Left ventricle myocardium inferior (tissue), 1 donor: ENCODE data around the gene CHFR. TPM values are rescaled to one million over a fixed set of nuclear protein-coding genes. Genes with fewer than 3 reads are reported as not detected.

ENCODE experiments used
- DNase-seq: peaks from one replicate; pipeline ENCODE4 v3.0.0-alpha.2; 2020
- H3K27ac ChIP-seq: fragments of 200-600 bp; replicated peaks from 2 replicates; pipeline ENCODE4 v1.8.0; 2021
- H3K27me3 ChIP-seq: fragments of 200-600 bp; 2 replicates; pipeline ENCODE4 v1.8.0; 2021; ENCODE audit warnings: low read depth
- H3K36me3 ChIP-seq: fragments of 200-600 bp; 2 replicates; pipeline ENCODE4 v1.8.0; 2021
- H3K4me1 ChIP-seq: fragments of 200-600 bp; 2 replicates; pipeline ENCODE4 v1.8.0; 2021
- H3K4me3 ChIP-seq: fragments of 200-600 bp; 2 replicates; pipeline ENCODE4 v1.8.0; 2021; ENCODE audit warnings: mild to moderate bottlenecking, moderate library complexity
- H3K9me3 ChIP-seq: fragments of 200-600 bp; replicated peaks from 2 replicates; pipeline ENCODE4 v1.8.0; 2021
- CTCF ChIP-seq: fragments of 200-600 bp; IDR thresholded peaks from 2 replicates; pipeline ENCODE4 v1.8.0; 2021; ENCODE audit warnings: antibody characterized with exemption, mild to moderate bottlenecking, borderline replicate concordance
- intact Hi-C: fragments of 100-400 bp; cut with micrococcal nuclease; formaldehyde crosslinking; loops from one replicate; pipeline ENCODE4 v1.11.0; 2022
- total RNA-seq: library from RNA; stranded (reverse); fragmentation: NEBNext Ultra II Directional; extraction: Animal tissue kit (Norgen Biotek cat#: 25700); gene quantifications from one replicate; pipeline ENCODE4 v1.2.1, GENCODE V29; 2021
- donor health status: DM: no; HTN: yes; CAD: no; lungs with severe emphysema.

Gene CHFR
- total RNA-seq, 1 donor from 2014 or later: 14.4 TPM

- TF ChIP-seq CTCF: no peak
- intact Hi-C loops: no loop called here
Observed at GRCh38 chr12:132835076-132836025, 52.1 kb downstream of the CHFR start.

GRCh38 chr12:132834181-132834711, 53.2 kb downstream of the CHFR start:
- Histone ChIP-seq H3K27ac (no peak overlapping the region), H3K9me3 (no peaks in the 10 kb centered on the region), H3K4me3 (no peak overlapping the region), H3K4me1 (peaks cover 3% of the 10 kb centered on the region), H3K36me3 (peaks cover 8% of the 10 kb centered on the region), H3K27me3 (no peaks in the 10 kb centered on the region)
- TF ChIP-seq CTCF: no peak
- intact Hi-C loops: no loop called here
- no peak for DNase-seq

More at GRCh38 chr12:132835076-132836025, 52.1 kb downstream of the CHFR start:
- H3K4me1 ChIP-seq: no peaks in the 10 kb centered on the region
- no peak overlapping the region for H3K4me3 ChIP-seq
- peaks cover 14% of the 10 kb centered on the region for H3K36me3 ChIP-seq
- no peaks in the 10 kb centered on the region for H3K9me3 ChIP-seq
- no peak overlapping the region for H3K27ac ChIP-seq
- H3K27me3 ChIP-seq: no peaks in the 10 kb centered on the region
- DNase-seq: no peak

- no peaks in the 10 kb centered on the region for H3K9me3 ChIP-seq
- intact Hi-C loops: no loop called here
- peaks cover 8% of the 10 kb centered on the region for H3K36me3 ChIP-seq
- DNase-seq: no peak
- TF ChIP-seq CTCF: no peak
- no peaks in the 10 kb centered on the region for H3K27me3 ChIP-seq
- H3K4me3 ChIP-seq: no peak overlapping the region
- no peak overlapping the region for H3K27ac ChIP-seq
- peaks cover 6% of the 10 kb centered on the region for H3K4me1 ChIP-seq
Observed at GRCh38 chr12:132833341-132833740, 54.1 kb downstream of the CHFR start.

- Histone ChIP-seq H3K27ac (no peak overlapping the region), H3K9me3 (no peaks in the 10 kb centered on the region), H3K36me3 (peaks cover 15% of the 10 kb centered on the region), H3K4me3 (no peak overlapping the region), H3K4me1 (peaks cover 22% of the 10 kb centered on the region), H3K27me3 (no peaks in the 10 kb centered on the region)
- no peak for TF ChIP-seq CTCF
- intact Hi-C loops: no loop called here
- DNase-seq: no peak
Observed at GRCh38 chr12:132831771-132832170, 55.6 kb downstream of the CHFR start.

GRCh38 chr12:132828706-132829534, 58.5 kb downstream of the CHFR start, which contains the start of gene GOLGA3:
TSS of gene GOLGA3 (minus strand) at chr12:132828869. CDS start at chr12:132822128, 6,741 bp downstream.
- peak within 1 kb of the TSS; percentile 89 for H3K4me3 ChIP-seq
- TF ChIP-seq CTCF: no peak
- no peaks in the 10 kb centered on the region for H3K27me3 ChIP-seq
- peaks cover 31% of the 10 kb centered on the region for H3K4me1 ChIP-seq
- H3K36me3 ChIP-seq: peaks cover 33% of the 10 kb centered on the region
- DNase-seq: peak; percentile 95
- H3K27ac ChIP-seq: peak within 1 kb of the TSS; percentile 100
- H3K9me3 ChIP-seq: no peaks in the 10 kb centered on the region
- intact Hi-C loops: no loop called here
